SK-N-SH (cell line): ENCODE results near the gene PARD3B. TPM values are rescaled to one million over a fixed set of nuclear protein-coding genes. Genes with fewer than 3 reads are reported as not detected.

ENCODE experiments used
- CTCF ChIA-PET: fragments of 300-600, 350-600 bp; formaldehyde crosslinking; extraction: SDS; loops from one replicate; lab custom pipeline; 2021; lab: Yijun Ruan, JAX
- POLR2A ChIA-PET: fragments of 350-600 bp; sonication (Branson Sonifier 250); formaldehyde crosslinking; extraction: SDS; loops from one replicate; lab custom pipeline; 2020; ENCODE audit warnings: antibody characterized with exemption, inconsistent platforms; lab: Yijun Ruan, JAX
- DNase-seq: peaks from one replicate; pipeline ENCODE4 v3.0.0; 2012
- H2AFZ ChIP-seq: fragments of 200-600 bp; sonication (generic); 2 replicates; pipeline ENCODE4 v1.8.1; 2016; ENCODE audit warnings: antibody characterized with exemption, mild to moderate bottlenecking, low read depth
- H3F3A ChIP-seq: fragments of 200-600 bp; sonication (generic); replicated peaks from 2 replicates; pipeline ENCODE3; 2016; ENCODE audit warnings: antibody characterized with exemption, mild to moderate bottlenecking; ENCODE audit not compliant: insufficient read depth
- H3K27ac ChIP-seq, 2 experiments: fragments of 200-500 bp in 1 of 2; fragments of 200-600 bp in 1 of 2; sonication (Bioruptor generic) in 1 of 2; sonication (generic), shearing (Covaris generic) in 1 of 2; 2 replicates each; pipeline versions ENCODE4 v1.5.1 to v1.6.1; 2014 to 2016; ENCODE audit warnings: low read depth in 2 of 2, inconsistent platforms in 1 of 2, low read length in 1 of 2, mild to moderate bottlenecking in 1 of 2, mixed read lengths in 1 of 2
- H3K27me3 ChIP-seq: fragments of 200-600 bp; sonication (generic), shearing (Covaris generic); 2 replicates; pipeline ENCODE4 v1.6.1; 2016; ENCODE audit warnings: mixed run types; ENCODE audit not compliant: insufficient read depth
- H3K36me3 ChIP-seq, 2 experiments: fragments of 200-500 bp in 1 of 2; fragments of 200-600 bp in 1 of 2; sonication (Bioruptor generic) in 1 of 2; sonication (generic) in 1 of 2; replicated peaks in 1 of 2; 2 replicates each; pipeline versions ENCODE3 to v1.5.1; 2014 to 2016; ENCODE audit warnings: low read length in 1 of 2, mild to moderate bottlenecking in 1 of 2; ENCODE audit not compliant: insufficient read depth in 2 of 2, control insufficient read depth in 1 of 2
- H3K4me1 ChIP-seq, 2 experiments: fragments of 200-500 bp in 1 of 2; fragments of 200-600 bp in 1 of 2; sonication (Bioruptor generic) in 1 of 2; sonication (generic), shearing (Covaris generic) in 1 of 2; 2 replicates each; pipeline versions ENCODE4 v1.5.1 to v1.6.1; 2014 to 2016; ENCODE audit warnings: low read depth in 1 of 2, low read length in 1 of 2, mixed run types in 1 of 2; ENCODE audit not compliant: insufficient read depth in 2 of 2, control insufficient read depth in 1 of 2
- H3K4me2 ChIP-seq: fragments of 200-600 bp; sonication (generic), shearing (Covaris generic); 2 replicates; pipeline ENCODE4 v1.6.1; 2017; ENCODE audit warnings: mixed run types
- H3K4me3 ChIP-seq, 2 experiments: fragments of 200-500 bp in 1 of 2; fragments of 200-600 bp in 1 of 2; sonication (Bioruptor generic) in 1 of 2; sonication (generic), shearing (Covaris generic) in 1 of 2; 2 replicates each; pipeline versions ENCODE4 v1.5.1 to v1.8.1; 2014 to 2016; ENCODE audit warnings: low read depth in 2 of 2, inconsistent platforms in 1 of 2, low read length in 1 of 2, mild to moderate bottlenecking in 1 of 2, mixed read lengths in 1 of 2, moderate library complexity in 1 of 2
- H3K79me2 ChIP-seq: fragments of 200-600 bp; sonication (generic); 2 replicates; pipeline ENCODE4 v1.8.1; 2017; ENCODE audit warnings: mild to moderate bottlenecking; ENCODE audit not compliant: insufficient read depth
- H3K9ac ChIP-seq: fragments of 200-600 bp; sonication (generic); 2 replicates; pipeline ENCODE4 v1.6.1; 2017; ENCODE audit warnings: mixed run types
- H3K9me2 ChIP-seq: fragments of 200-600 bp; sonication (generic); 2 replicates; pipeline ENCODE4 v1.6.1; 2017; ENCODE audit warnings: mixed run types
- H3K9me3 ChIP-seq: fragments of 200-600 bp; sonication (generic); 2 replicates; pipeline ENCODE4 v1.6.1; 2017; ENCODE audit warnings: mixed run types, mild to moderate bottlenecking, moderate library complexity
- H4K20me1 ChIP-seq: fragments of 200-600 bp; sonication (generic); 2 replicates; pipeline ENCODE4 v1.6.1; 2017; ENCODE audit warnings: mild to moderate bottlenecking, mixed run types; ENCODE audit not compliant: insufficient read depth
- ELF1 ChIP-seq: IDR thresholded peaks from 2 replicates; pipeline ENCODE4 v1.4.0; 2012
- EP300 ChIP-seq, 2 experiments: IDR thresholded peaks; 2 replicates each; pipeline versions ENCODE4 v1.4.0 to v1.6.1; 2012; ENCODE audit warnings: borderline replicate concordance in 1 of 2, low read depth in 1 of 2, low read length in 1 of 2
- FOSL2 ChIP-seq: IDR thresholded peaks from 2 replicates; pipeline ENCODE4 v1.4.0; 2012; ENCODE audit warnings: low read depth, mild to moderate bottlenecking, moderate library complexity, borderline replicate concordance
- FOXJ3 ChIP-seq: sonication (generic); formaldehyde crosslinking; IDR thresholded peaks from 2 replicates; pipeline ENCODE4 v1.5.1; 2020; ENCODE audit warnings: mild to moderate bottlenecking, missing genetic modification reagents
- GATA2 ChIP-seq: sonication (generic); formaldehyde crosslinking; IDR thresholded peaks from 2 replicates; pipeline ENCODE4 v1.5.0; 2020; ENCODE audit warnings: mild to moderate bottlenecking, missing genetic modification reagents
- MEF2A ChIP-seq: IDR thresholded peaks from 2 replicates; pipeline ENCODE4 v1.4.0; 2012; ENCODE audit warnings: low read depth, borderline replicate concordance
- NFIC ChIP-seq: IDR thresholded peaks from 2 replicates; pipeline ENCODE4 v1.4.0; 2012; ENCODE audit warnings: borderline replicate concordance
- RAD21 ChIP-seq: IDR thresholded peaks from 2 replicates; pipeline ENCODE4 v1.6.1; 2012; ENCODE audit warnings: mild to moderate bottlenecking, low read length
- REST ChIP-seq: IDR thresholded peaks from 2 replicates; pipeline ENCODE4 v1.6.1; 2012; ENCODE audit warnings: mild to moderate bottlenecking, low read depth, low read length, moderate library complexity
- RFX5 ChIP-seq: IDR thresholded peaks from 2 replicates; pipeline ENCODE4 v1.6.1; 2012; ENCODE audit warnings: mild to moderate bottlenecking, improper control_type of control experiment, low read length
- SIN3A ChIP-seq: IDR thresholded peaks from 2 replicates; pipeline ENCODE4 v1.6.1; 2012; ENCODE audit warnings: low read depth, mild to moderate bottlenecking, low read length, moderate library complexity, borderline replicate concordance
- SMC3 ChIP-seq: IDR thresholded peaks from 2 replicates; pipeline ENCODE4 v1.6.1; 2012; ENCODE audit warnings: low read depth, low read length, improper control_type of control experiment
- TCF12 ChIP-seq: IDR thresholded peaks from 2 replicates; pipeline ENCODE4 v1.4.0; 2012
- YY1 ChIP-seq: IDR thresholded peaks from 2 replicates; pipeline ENCODE4 v1.4.0; 2012; ENCODE audit warnings: low read depth, mild to moderate bottlenecking
- WGBS: methylation state at CpG from one replicate; pipeline ENCODE4 v1.1.6; 2017; ENCODE audit warnings: low lambda C conversion rate; 5-methylcytosine and 5-hydroxymethylcytosine counted together
- polyA plus RNA-seq, 3 experiments: library from polyadenylated mRNA; depleted of rRNA; stranded (reverse); fragments of >200 nt; gene quantifications; 2 replicates each; pipeline ENCODE4 v1.2.3, GENCODE V29; 2012

Gene PARD3B
- polyA plus RNA-seq, 1 of the 3 experiments (the other 2 are of a cell fraction), result 0.87 TPM

GRCh38 chr2:205369813-205370212 lies 824.5 kb downstream of the PARD3B start:
- TF ChIP-seq RFX5, result no peak
- TF ChIP-seq NFIC, result no peak
- TF ChIP-seq SIN3A, result no peak
- no peak for TF ChIP-seq TCF12
- no peak for TF ChIP-seq YY1
- no peak for TF ChIP-seq REST
- no peak for TF ChIP-seq SMC3
- no peak for TF ChIP-seq MEF2A
- TF ChIP-seq FOXJ3 (CRISPR knock-in tag), result no peak
- no peak for TF ChIP-seq GATA2 (CRISPR knock-in tag)
- no peak for TF ChIP-seq FOSL2
- WGBS, result 70% methylated on average over 1 of the region's 1 CpG
- ChIA-PET POLR2A (no interaction called here), CTCF (interaction anchor here (1.6 kb wide), 1 partner anchor 10 kb away, joined by 4 read pairs; no protein-coding TSS in a partner anchor)
- H3K27me3 ChIP-seq, result no peaks in the 10 kb centered on the region
- H3K4me2 ChIP-seq, result no peak overlapping the region
- H3F3A ChIP-seq, result no peaks in the 10 kb centered on the region
- H3K9me2 ChIP-seq, result no peaks in the 10 kb centered on the region
- no peaks in the 10 kb centered on the region for H3K9me3 ChIP-seq
- no peak overlapping the region for H3K4me3 ChIP-seq
- H3K79me2 ChIP-seq, result no peaks in the 10 kb centered on the region
- H4K20me1 ChIP-seq, result no peaks in the 10 kb centered on the region
- H3K36me3 ChIP-seq, result no peaks in the 10 kb centered on the region
- H3K9ac ChIP-seq, result no peak overlapping the region
- DNase-seq, result no peak
- H2AFZ ChIP-seq, result no peak overlapping the region
- peaks cover 0 to 3% of the 10 kb centered on the region in 2 experiments; a peak in 1 of 4 replicates for H3K4me1 ChIP-seq
- H3K27ac ChIP-seq, result no peak overlapping the region

- TF ChIP-seq FOXJ3 (CRISPR knock-in tag) (no peak), REST (no peak), EP300 (IDR thresholded peaks at IDR 0.05; ENCODE audit: borderline replicate concordance in 1 of 2, low read depth in 1 of 2, low read length in 1 of 2) (no peak), YY1 (no peak), ELF1 (no peak), RAD21 (no peak)
- no peaks in the 10 kb centered on the region for H3K27me3 ChIP-seq
- CTCF ChIA-PET, result interaction anchor here (1.6 kb wide), 1 partner anchor 10 kb away, joined by 4 read pairs; no protein-coding TSS in a partner anchor
These were observed 825.5 kb downstream of the PARD3B start for GRCh38 chr2:205370726-205371125.

More at GRCh38 chr2:205370726-205371125, 825.5 kb downstream of the PARD3B start:
- H3K79me2 ChIP-seq, result no peaks in the 10 kb centered on the region
- no peaks in the 10 kb centered on the region for H3F3A ChIP-seq
- no peaks in the 10 kb centered on the region for H4K20me1 ChIP-seq
- H3K27ac ChIP-seq, result no peak overlapping the region
- 93% methylated on average over 2 of the region's 2 CpGs for WGBS
- H3K9me2 ChIP-seq, result no peaks in the 10 kb centered on the region
- H3K9me3 ChIP-seq, result no peaks in the 10 kb centered on the region
- POLR2A ChIA-PET, result no interaction called here
- no peak overlapping the region for H3K4me3 ChIP-seq
- no peak for DNase-seq
- peaks cover 0 to 6% of the 10 kb centered on the region in 2 experiments; a peak in 2 of 4 replicates for H3K4me1 ChIP-seq
- no peak overlapping the region for H2AFZ ChIP-seq
- H3K9ac ChIP-seq, result no peak overlapping the region
- no peak overlapping the region for H3K4me2 ChIP-seq
- H3K36me3 ChIP-seq, result no peaks in the 10 kb centered on the region
